ENCODE results near the gene DNAJC16.
"Not testable (repeated sequence)": the region's sequence is repeated elsewhere in the genome, so short reads cannot be mapped to it uniquely, and the experiment has no call there.

Gene DNAJC16

DNA sequence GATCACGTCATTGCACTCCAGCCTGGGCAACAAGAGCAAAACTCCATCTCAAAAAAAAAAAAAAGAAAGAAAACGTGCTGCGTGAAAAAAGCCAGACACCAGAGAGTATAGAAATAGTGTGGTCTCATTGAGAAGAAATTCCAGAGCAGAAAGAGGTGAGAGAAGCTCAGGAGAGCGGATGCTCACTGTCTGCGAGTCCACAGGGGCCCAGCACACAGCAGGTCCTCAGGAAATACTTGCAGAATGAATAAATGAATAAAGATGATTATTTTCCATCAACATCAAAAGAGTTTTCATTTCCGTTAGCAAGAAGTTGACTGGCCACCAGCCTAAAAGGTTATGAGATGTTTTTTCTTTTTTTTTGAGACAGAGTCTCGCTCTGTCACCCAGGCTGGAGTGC lies 17.1 kb upstream of the DNAJC16 start:
- H3K4me3 ChIP-seq (ENCODE audit: low read depth, low read length), result no peak overlapping the region
- DNase-seq (ENCODE audit: low read depth), result no peak
- TF ChIP-seq, protein P1, sequence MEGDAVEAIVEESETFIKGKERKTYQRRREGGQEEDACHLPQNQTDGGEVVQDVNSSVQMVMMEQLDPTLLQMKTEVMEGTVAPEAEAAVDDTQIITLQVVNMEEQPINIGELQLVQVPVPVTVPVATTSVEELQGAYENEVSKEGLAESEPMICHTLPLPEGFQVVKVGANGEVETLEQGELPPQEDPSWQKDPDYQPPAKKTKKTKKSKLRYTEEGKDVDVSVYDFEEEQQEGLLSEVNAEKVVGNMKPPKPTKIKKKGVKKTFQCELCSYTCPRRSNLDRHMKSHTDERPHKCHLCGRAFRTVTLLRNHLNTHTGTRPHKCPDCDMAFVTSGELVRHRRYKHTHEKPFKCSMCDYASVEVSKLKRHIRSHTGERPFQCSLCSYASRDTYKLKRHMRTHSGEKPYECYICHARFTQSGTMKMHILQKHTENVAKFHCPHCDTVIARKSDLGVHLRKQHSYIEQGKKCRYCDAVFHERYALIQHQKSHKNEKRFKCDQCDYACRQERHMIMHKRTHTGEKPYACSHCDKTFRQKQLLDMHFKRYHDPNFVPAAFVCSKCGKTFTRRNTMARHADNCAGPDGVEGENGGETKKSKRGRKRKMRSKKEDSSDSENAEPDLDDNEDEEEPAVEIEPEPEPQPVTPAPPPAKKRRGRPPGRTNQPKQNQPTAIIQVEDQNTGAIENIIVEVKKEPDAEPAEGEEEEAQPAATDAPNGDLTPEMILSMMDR (IDR thresholded peaks at IDR 0.05; ENCODE audit: low read depth, low read length, missing control alignments), result no peak

DNA sequence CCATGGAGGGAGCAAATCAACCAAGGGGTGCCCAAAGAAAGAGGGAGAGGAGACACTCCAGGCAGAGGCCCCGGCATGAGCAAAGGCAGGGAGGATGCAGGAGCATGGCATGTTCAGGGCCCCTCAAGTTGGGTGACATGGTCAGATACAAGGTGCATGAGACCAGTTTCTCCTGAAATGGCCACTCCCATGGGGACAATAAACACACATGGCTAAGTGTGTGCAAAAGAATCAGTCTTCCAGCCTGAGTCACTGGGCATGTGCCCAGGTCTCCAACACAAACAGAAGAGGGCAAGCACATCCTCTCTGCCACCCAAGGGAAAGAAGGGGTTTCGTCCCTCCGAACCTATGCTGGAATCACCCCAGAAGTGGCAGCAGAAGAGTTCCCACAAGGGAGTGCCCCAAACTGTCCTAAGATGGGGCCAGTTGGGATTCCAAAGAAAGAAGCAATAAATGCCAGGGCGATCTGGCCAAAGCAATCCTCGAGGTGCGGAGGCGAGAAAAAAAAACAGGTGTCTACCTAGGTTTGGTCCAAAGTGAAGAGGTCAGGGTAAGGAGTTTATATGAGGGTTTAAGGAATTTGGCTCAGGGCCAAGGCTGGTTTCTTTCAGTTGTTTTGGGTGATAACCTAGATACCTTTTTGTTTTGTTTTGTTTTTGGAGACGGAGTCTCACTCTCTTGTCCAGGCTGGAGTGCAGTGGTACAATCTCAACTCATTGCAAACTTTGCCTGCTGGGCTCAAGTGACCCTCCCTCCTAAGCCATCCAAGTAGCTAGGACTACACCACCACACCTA lies 15.8 kb upstream of the DNAJC16 start:
- DNase-seq (ENCODE audit: low read depth), result no peak
- no peak overlapping the region for H3K4me3 ChIP-seq (ENCODE audit: low read depth, low read length)
- TF ChIP-seq, protein P1 (IDR thresholded peaks at IDR 0.05; ENCODE audit: low read depth, low read length, missing control alignments), result no peak

DNA sequence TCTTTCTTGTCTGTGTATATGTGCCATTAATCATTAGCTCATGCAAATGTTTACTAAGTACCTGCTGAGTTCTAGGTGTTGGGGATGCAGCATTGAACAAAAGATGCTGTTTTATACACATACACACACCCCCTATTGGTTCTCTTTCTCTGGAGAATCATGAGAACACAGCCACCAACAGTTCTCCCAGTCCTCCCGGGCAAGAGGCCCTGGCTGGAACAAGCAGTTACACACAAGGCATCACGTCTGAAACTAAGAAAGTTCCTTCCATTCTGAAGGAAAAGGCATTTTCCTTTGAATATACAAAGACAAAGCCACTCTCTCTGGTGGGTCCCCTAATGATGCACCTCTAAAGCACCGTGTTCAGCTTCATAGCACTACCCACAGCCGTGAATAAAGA lies 13.5 kb upstream of the DNAJC16 start:
- no peak overlapping the region for H3K4me3 ChIP-seq (ENCODE audit: low read depth, low read length)
- TF ChIP-seq, protein P1 (IDR thresholded peaks at IDR 0.05; ENCODE audit: low read depth, low read length, missing control alignments), result no peak
- no peak for DNase-seq (ENCODE audit: low read depth)

DNA sequence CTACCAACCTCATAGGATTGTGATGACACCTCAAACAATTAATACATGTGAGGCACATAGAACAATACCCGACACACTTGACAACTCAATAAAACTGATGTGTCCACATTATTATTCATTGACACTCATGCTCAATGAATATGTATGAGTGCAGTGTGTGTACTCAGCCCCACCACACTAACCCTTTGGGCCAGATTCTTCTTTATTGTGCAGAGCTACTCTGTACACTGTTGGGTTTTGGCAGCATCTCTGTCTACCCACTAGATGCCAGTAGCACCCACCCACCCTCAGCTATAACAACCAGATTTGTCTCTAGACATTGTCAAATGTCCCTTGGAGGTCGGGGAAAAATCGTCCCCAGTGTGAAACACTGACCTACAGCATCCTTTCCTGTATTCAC lies 12.7 kb upstream of the DNAJC16 start:
- TF ChIP-seq, protein P1 (IDR thresholded peaks at IDR 0.05; ENCODE audit: low read depth, low read length, missing control alignments), result no peak
- H3K4me3 ChIP-seq (ENCODE audit: low read depth, low read length), result no peak overlapping the region
- DNase-seq (ENCODE audit: low read depth), result no peak

DNA sequence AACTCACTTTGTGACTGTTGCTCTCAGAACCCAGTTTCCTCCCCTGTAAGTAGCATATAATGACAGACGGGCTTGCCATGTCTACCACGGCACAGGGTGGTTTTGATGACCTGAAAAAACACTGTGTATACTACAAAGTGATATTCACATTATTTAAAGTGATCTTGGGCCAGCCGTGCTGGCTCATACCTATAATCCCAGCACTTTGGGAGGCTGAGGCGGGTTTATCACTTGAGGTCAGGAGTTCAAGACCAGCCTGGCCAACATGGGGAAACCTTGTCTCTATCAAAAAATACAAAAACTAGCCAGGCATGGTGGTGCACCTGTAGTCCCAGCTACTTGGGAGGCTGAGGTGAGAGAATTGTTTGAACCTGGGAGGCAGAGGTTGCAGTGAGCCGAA lies 12.1 kb upstream of the DNAJC16 start:
- H3K4me3 ChIP-seq (ENCODE audit: low read depth, low read length); DNase-seq (ENCODE audit: low read depth): not testable (repeated sequence)

DNA sequence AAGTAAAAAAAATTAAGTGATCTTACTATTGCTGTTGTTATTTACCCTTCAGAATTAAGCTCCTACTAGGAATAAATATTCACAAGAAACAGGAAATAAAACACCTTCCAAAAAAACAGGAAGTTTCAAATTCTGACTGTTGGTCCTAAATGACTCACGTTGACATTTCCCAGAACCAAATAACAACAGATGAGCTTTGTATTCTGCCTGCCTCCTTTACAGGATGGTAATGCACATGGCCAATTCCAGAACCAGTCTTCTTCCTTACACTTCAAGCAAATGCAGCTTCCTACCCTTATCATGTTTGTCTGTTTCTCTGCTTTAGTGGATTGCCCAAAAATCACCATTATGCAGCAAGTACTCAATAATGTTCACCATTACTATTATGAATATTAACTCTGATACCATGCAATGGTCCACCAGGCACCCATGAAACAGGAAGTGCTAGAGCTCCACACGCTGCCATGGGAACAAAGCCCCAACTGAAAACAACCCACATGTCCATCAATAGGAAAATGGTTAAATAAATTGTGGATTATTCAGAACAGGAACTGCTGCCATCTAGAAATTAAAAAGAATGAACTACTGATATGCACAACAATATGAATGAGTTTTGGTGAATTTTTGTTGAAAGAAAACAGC lies 11.5 kb upstream of the DNAJC16 start:
- H3K4me3 ChIP-seq (ENCODE audit: low read depth, low read length), result no peak overlapping the region
- TF ChIP-seq, protein P1 (IDR thresholded peaks at IDR 0.05; ENCODE audit: low read depth, low read length, missing control alignments), result no peak
- DNase-seq (ENCODE audit: low read depth), result no peak

DNA sequence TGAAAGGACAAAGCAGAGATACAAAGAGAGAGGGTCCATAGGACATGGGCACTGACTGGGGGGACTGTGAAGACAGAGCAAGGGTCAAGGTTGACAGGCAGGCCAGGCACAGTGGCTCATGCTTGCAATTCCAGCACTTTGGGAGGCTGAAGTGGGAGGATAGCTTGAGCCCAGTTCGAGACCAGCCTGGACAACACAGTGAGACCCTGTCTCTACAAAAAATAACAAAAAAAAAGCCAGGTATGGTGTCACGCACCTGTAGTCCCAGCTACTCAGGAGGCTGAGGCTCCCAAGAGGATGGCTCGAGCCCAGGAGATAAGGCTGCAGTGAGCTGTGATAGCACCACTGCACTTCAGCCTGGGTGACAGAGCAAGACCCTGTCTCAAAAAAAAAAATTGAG lies 7.0 kb upstream of the DNAJC16 start:
- no peak overlapping the region for H3K4me3 ChIP-seq (ENCODE audit: low read depth, low read length)
- TF ChIP-seq, protein P1 (IDR thresholded peaks at IDR 0.05; ENCODE audit: low read depth, low read length, missing control alignments), result no peak
- no peak for DNase-seq (ENCODE audit: low read depth)

DNA sequence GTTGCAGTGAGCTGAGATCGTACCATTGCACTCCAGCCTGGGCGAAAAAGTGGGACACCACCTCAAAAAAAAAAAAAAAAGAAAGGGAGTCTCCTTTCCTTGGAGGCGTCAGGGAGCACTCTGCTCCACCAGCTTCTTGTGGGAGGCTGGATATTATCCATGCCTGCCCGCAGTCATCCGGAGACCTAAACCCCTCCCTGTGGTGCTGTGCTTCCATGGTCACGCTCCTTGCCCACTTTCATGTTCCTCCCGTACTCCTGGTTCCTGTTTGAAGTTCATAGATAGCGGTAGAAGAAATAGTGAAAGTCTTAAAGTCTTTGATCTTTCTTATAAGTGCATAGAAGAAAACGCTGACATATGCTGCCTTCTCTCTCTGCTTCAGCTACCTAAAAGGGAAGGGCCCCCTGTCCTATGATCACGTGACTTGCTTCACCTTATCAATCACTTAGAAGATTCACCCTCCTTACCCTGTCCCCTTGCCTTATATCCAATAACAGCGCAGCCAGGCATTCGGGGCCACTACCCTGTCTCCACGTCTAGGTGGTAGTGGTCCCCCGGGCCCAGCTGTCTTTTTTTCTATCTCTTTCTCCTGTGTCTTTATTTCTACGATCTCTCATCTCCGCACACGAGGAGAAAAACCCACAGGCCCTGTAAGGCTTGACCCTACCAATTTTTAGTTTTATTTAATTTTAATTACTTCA lies 5.3 kb upstream of the DNAJC16 start:
- DNase-seq (ENCODE audit: low read depth); H3K4me3 ChIP-seq (ENCODE audit: low read depth, low read length): not testable (repeated sequence)

Data from GM12864 (cell line).